ENCODE data around the gene VAPB.

Gene VAPB

DNA sequence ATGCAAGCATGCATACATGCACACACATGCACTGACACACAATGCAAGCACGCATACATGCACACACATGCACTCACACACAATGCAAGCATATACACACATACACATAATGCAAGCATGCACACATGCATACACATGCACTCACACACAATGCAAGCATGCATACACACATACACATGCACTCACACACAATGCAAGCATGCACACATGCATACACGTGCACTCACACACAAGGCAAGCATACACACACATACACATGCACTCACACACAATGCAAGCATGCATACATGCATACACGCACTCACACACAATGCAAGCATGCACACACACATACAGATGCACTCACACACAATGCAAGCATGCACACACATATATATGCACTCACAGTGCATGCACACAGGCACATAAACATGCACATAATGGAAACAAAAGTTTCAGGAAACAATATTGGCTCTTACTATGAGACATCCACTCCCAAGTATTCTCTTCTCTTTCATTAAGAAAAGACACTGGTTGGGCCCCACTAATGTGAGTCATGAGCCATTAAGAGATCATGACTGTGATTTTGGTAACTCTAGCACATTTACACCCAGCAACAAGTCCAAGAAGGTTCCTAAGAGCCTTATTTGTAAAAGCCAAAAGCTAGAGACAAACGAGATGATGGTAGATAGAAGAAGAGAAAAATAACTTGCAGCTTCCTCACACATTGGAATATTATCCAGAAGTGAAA lies 103.9 kb downstream of the VAPB start:
- DNase-seq = no peak
- TF ChIP-seq POLR2A (IDR thresholded peaks at IDR 0.05; ENCODE audit: low read length) = no peak
- TF ChIP-seq GATA1 (IDR thresholded peaks at IDR 0.05; ENCODE audit: low read depth, low read length) = no peak

DNA sequence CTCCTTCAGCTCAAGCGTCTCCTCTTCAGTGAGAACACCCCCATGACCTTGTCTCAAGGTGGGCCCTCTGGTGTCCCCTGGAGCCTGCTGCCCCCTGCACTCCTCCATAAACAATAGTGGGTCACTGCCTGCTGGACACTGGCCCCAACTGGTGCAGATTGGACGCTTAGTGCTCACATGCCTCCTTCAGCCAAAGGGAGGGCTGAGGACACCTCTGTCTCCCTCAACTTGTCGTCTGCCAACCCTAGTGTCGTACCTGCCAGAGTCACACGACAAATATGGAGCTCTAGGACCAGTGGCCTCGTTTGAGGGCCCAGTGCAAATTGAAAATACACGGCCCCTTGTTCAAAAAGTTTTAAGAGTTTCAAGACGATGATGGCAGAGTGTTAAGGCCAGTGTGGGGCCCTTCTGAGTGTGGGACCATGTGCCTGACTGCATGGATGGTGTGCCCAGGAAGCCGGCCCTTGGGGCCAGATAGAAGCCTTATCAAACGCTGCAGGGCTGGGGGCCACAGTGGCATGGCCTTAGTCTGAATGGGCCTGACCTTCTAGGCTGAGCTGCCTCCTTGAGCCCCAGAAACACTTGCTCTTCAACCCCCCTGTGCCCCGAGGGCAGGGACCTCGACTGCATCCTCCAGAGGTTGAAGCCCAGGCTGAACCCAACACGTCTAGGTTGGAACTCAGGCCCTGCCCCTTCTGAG lies 106.0 kb downstream of the VAPB start:
- TF ChIP-seq POLR2A (IDR thresholded peaks at IDR 0.05; ENCODE audit: low read length) (no peak), GATA1 (IDR thresholded peaks at IDR 0.05; ENCODE audit: low read depth, low read length) (no peak)
- DNase-seq = no peak

- no peak for TF ChIP-seq POLR2A (IDR thresholded peaks at IDR 0.05; ENCODE audit: low read length)
- no peak for TF ChIP-seq GATA1 (IDR thresholded peaks at IDR 0.05; ENCODE audit: low read depth, low read length)
- no peak for DNase-seq
Observed at GRCh38 chr20:58495623-58496428, 106.8 kb downstream of the VAPB start.

GRCh38 chr20:58496429-58496769 lies 107.4 kb downstream of the VAPB start:
- no peak for DNase-seq
- no peak for TF ChIP-seq GATA1 (IDR thresholded peaks at IDR 0.05; ENCODE audit: low read depth, low read length)
- no peak for TF ChIP-seq POLR2A (IDR thresholded peaks at IDR 0.05; ENCODE audit: low read length)

GRCh38 chr20:58497076-58497641 lies 108.1 kb downstream of the VAPB start:
- no peak for DNase-seq
- no peak for TF ChIP-seq GATA1 (IDR thresholded peaks at IDR 0.05; ENCODE audit: low read depth, low read length)
- TF ChIP-seq POLR2A (IDR thresholded peaks at IDR 0.05; ENCODE audit: low read length) = no peak

GRCh38 chr20:58497724-58498469 lies 108.9 kb downstream of the VAPB start:
- TF ChIP-seq GATA1 (IDR thresholded peaks at IDR 0.05; ENCODE audit: low read depth, low read length) (no peak), POLR2A (IDR thresholded peaks at IDR 0.05; ENCODE audit: low read length) (no peak)
- no peak for DNase-seq

- TF ChIP-seq POLR2A (IDR thresholded peaks at IDR 0.05; ENCODE audit: low read length) (no peak), GATA1 (IDR thresholded peaks at IDR 0.05; ENCODE audit: low read depth, low read length) (no peak)
- no peak for DNase-seq
Observed at GRCh38 chr20:58498470-58499068, 109.5 kb downstream of the VAPB start.

DNA sequence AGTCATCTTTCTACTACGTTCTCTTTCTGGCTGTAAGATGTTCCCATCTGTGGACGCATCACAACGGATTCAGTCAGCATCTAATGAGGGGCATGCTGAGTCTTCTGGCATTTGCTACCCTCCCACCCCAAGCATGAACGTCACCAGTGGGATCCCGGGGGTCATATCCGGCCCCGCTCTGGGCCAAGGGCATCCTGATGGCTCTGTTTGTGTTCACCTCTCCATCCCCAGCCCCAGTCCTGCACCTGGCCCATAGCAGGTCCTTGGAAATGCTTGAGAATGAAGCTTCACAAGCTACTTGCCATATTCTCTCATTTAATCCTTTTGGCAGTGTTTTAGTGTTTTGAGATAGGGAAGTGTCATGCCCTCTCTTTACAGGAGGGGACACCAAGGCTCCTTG lies 111.2 kb downstream of the VAPB start:
- TF ChIP-seq GATA1 (IDR thresholded peaks at IDR 0.05; ENCODE audit: low read depth, low read length) = no peak
- TF ChIP-seq POLR2A (IDR thresholded peaks at IDR 0.05; ENCODE audit: low read length) = no peak

More for the DNA sequence above, 111.2 kb downstream of the VAPB start:
- DNase-seq = no peak

Measured in erythroblast (primary cell).